OCI-M1 (cell line): Measurements from ENCODE around the gene CXXC4.

Experiments used
- DNase-seq: peaks from one replicate; lab custom pipeline; 2025; lab: John Stamatoyannopoulos, UW

CXXC4 gene

GRCh38 chr4:104494822-104495559 lies at the start of gene CXXC4:
TSS of gene CXXC4 (minus strand) at chr4:104494894. CDS start at chr4:104491802, 3,092 bp downstream.
- DNase-seq = peak; percentile 88

GRCh38 chr4:104533156-104533555 lies 38.5 kb upstream of the CXXC4 start:
- DNase-seq = no peak

GRCh38 chr4:104532677-104533076 lies 38.0 kb upstream of the CXXC4 start:
- no peak for DNase-seq

- DNase-seq = peak; percentile 15
These were observed 36.7 kb upstream of the CXXC4 start for GRCh38 chr4:104531390-104531789.

GRCh38 chr4:104530426-104530825 lies 35.7 kb upstream of the CXXC4 start:
- DNase-seq = no peak

- DNase-seq = no peak
These were observed 29.9 kb upstream of the CXXC4 start for GRCh38 chr4:104524591-104524990.

- no peak for DNase-seq
These were observed 29.3 kb upstream of the CXXC4 start for GRCh38 chr4:104524026-104524425.

GRCh38 chr4:104519588-104519987 lies 24.9 kb upstream of the CXXC4 start:
- DNase-seq = peak; percentile 53

GRCh38 chr4:104516884-104517283 lies 22.2 kb upstream of the CXXC4 start:
- no peak for DNase-seq

- DNase-seq = no peak
These were observed 13.5 kb upstream of the CXXC4 start for GRCh38 chr4:104508224-104508623.

- DNase-seq = peak; percentile 54
These were observed 12.4 kb upstream of the CXXC4 start for GRCh38 chr4:104507112-104507511.

GRCh38 chr4:104504536-104504935 lies 9.8 kb upstream of the CXXC4 start:
- DNase-seq = no peak

- no peak for DNase-seq
These were observed 7.8 kb upstream of the CXXC4 start for GRCh38 chr4:104502471-104502870.

- DNase-seq = no peak
These were observed 6.6 kb upstream of the CXXC4 start for GRCh38 chr4:104501290-104501689.

- no peak for DNase-seq
These were observed 5.7 kb upstream of the CXXC4 start for GRCh38 chr4:104500442-104500841.

- DNase-seq = peak; percentile 30
These were observed 509 bp downstream of the CXXC4 start for GRCh38 chr4:104494185-104494584.

- DNase-seq = no peak
These were observed 1.4 kb downstream of the CXXC4 start for GRCh38 chr4:104493081-104493831.

GRCh38 chr4:104492183-104492771 lies 2.4 kb downstream of the CXXC4 start:
- peak; percentile 56 for DNase-seq

- peak; percentile 63 for DNase-seq
These were observed 3.1 kb downstream of the CXXC4 start for GRCh38 chr4:104491481-104492182.

- DNase-seq = peak; percentile 91
These were observed 3.8 kb downstream of the CXXC4 start for GRCh38 chr4:104490770-104491480.

GRCh38 chr4:104490096-104490769 lies 4.5 kb downstream of the CXXC4 start:
- DNase-seq = no peak
